Activated B cell treated with CpG ODN at 0.5 μM for 24 hours (primary cell): ENCODE data around the gene KIAA1217. TPM values are rescaled to one million over a fixed set of nuclear protein-coding genes. Genes with fewer than 3 reads are reported as not detected.

Experiments used
- ATAC-seq: fragments of 200-7000 bp; cut with Tn5 transposase; one replicate; pipeline ENCODE4 v1.10.0; 2021; ENCODE audit warnings: low read depth, mild to moderate bottlenecking, moderate library complexity
- CTCF ChIA-PET: fragments of 350-600 bp; sonication (Branson Sonifier 250); formaldehyde crosslinking; loops from one replicate; lab custom pipeline; 2021; ENCODE audit warnings: antibody characterized with exemption; lab: Charles Lee
- POLR2A ChIA-PET: fragments of 350-600 bp; sonication (Branson Sonifier 250); formaldehyde crosslinking; loops from one replicate; lab custom pipeline; 2021; ENCODE audit warnings: antibody characterized with exemption; lab: Charles Lee
- DNase-seq: peaks from one replicate; pipeline ENCODE4 v3.0.0; 2022
- H3K27ac Mint-ChIP-seq: one replicate; pipeline ENCODE4 v1.8.0; 2020; ENCODE audit warnings: mixed read lengths
- H3K27me3 Mint-ChIP-seq: one replicate; pipeline ENCODE4 v1.8.0; 2021; ENCODE audit warnings: mixed read lengths
- H3K36me3 Mint-ChIP-seq: one replicate; pipeline ENCODE4 v1.8.0; 2021; ENCODE audit warnings: low read depth, mixed read lengths
- H3K4me1 Mint-ChIP-seq: one replicate; pipeline ENCODE4 v1.8.0; 2021; ENCODE audit warnings: mixed read lengths
- H3K4me3 Mint-ChIP-seq: one replicate; pipeline ENCODE4 v1.8.0; 2020; ENCODE audit warnings: mild to moderate bottlenecking, mixed read lengths
- H3K9me3 Mint-ChIP-seq: one replicate; pipeline ENCODE4 v1.8.0; 2020; ENCODE audit warnings: mixed read lengths
- CTCF ChIP-seq: fragments of 200-600 bp; IDR thresholded peaks from one replicate; pipeline ENCODE4 v1.8.0; 2022; ENCODE audit warnings: antibody characterized with exemption, mild to moderate bottlenecking
- intact Hi-C: fragments of 100-400 bp; cut with micrococcal nuclease; formaldehyde crosslinking; loops from one replicate; pipeline ENCODE4 v1.15.1; 2024
- total RNA-seq: library from RNA; stranded (reverse); gene quantifications from 2 replicates; pipeline ENCODE4 v1.2.3, GENCODE V29; 2022

Gene KIAA1217
- total RNA-seq, 1 donor from 2014 or later: 0.71 TPM

- no peaks in the 10 kb centered on the region for H3K4me1 Mint-ChIP-seq
- no peaks in the 10 kb centered on the region for H3K27me3 Mint-ChIP-seq
- no peak for ATAC-seq
Measured at GRCh38 chr10:24371396-24371795, 162.5 kb downstream of the KIAA1217 start.

GRCh38 chr10:24374134-24374915 is 165.4 kb downstream of the KIAA1217 start:
- Mint-ChIP-seq H3K9me3 (peaks cover 4% of the 10 kb centered on the region), H3K27me3 (no peaks in the 10 kb centered on the region), H3K36me3 (no peaks in the 10 kb centered on the region), H3K27ac (no peak overlapping the region), H3K4me3 (no peak overlapping the region), H3K4me1 (no peaks in the 10 kb centered on the region)
- POLR2A ChIA-PET: no interaction called here
- DNase-seq (no peak), ATAC-seq (no peak)
- CTCF ChIA-PET: no interaction called here
- intact Hi-C loops: no loop called here
- no peak for TF ChIP-seq CTCF

More at GRCh38 chr10:24371396-24371795, 162.5 kb downstream of the KIAA1217 start:
- H3K9me3 Mint-ChIP-seq: no peaks in the 10 kb centered on the region
- ChIA-PET POLR2A (no interaction called here), CTCF (no interaction called here)
- intact Hi-C loops: no loop called here
- H3K36me3 Mint-ChIP-seq: no peaks in the 10 kb centered on the region
- TF ChIP-seq CTCF: no peak
- no peak for DNase-seq
- H3K4me3 Mint-ChIP-seq: no peak overlapping the region
- no peak overlapping the region for H3K27ac Mint-ChIP-seq

GRCh38 chr10:24375510-24375909 is 166.6 kb downstream of the KIAA1217 start:
- intact Hi-C loops: no loop called here

GRCh38 chr10:24376731-24377130 is 167.8 kb downstream of the KIAA1217 start:
- Mint-ChIP-seq H3K4me3 (no peak overlapping the region), H3K27ac (no peak overlapping the region), H3K36me3 (no peaks in the 10 kb centered on the region), H3K4me1 (no peaks in the 10 kb centered on the region), H3K9me3 (peaks cover 4% of the 10 kb centered on the region), H3K27me3 (no peaks in the 10 kb centered on the region)
- POLR2A ChIA-PET: no interaction called here
- DNase-seq: no peak
- no peak for ATAC-seq
- intact Hi-C loops: no loop called here
- CTCF ChIA-PET: no interaction called here
- TF ChIP-seq CTCF: no peak

More at GRCh38 chr10:24375510-24375909, 166.6 kb downstream of the KIAA1217 start:
- DNase-seq (no peak), ATAC-seq (no peak)
- H3K36me3 Mint-ChIP-seq: no peaks in the 10 kb centered on the region
- ChIA-PET CTCF (no interaction called here), POLR2A (no interaction called here)
- H3K27ac Mint-ChIP-seq: no peak overlapping the region
- TF ChIP-seq CTCF: no peak
- H3K4me3 Mint-ChIP-seq: no peak overlapping the region
- no peaks in the 10 kb centered on the region for H3K4me1 Mint-ChIP-seq
- H3K9me3 Mint-ChIP-seq: peaks cover 4% of the 10 kb centered on the region
- H3K27me3 Mint-ChIP-seq: no peaks in the 10 kb centered on the region

GRCh38 chr10:24378126-24378920 is 169.4 kb downstream of the KIAA1217 start:
- DNase-seq (no peak), ATAC-seq (no peak)
- no peak for TF ChIP-seq CTCF
- Mint-ChIP-seq H3K4me3 (no peak overlapping the region), H3K36me3 (no peaks in the 10 kb centered on the region), H3K27ac (no peak overlapping the region), H3K9me3 (peaks cover 4% of the 10 kb centered on the region), H3K4me1 (no peaks in the 10 kb centered on the region), H3K27me3 (peaks cover 2% of the 10 kb centered on the region)
- intact Hi-C loops: no loop called here
- ChIA-PET POLR2A (no interaction called here), CTCF (no interaction called here)
